PC-3 (cell line): ENCODE results near the gene KEAP1.

Experiments
- EZH2 ChIP-seq: fragments of 300-600 bp; sonication (generic); IDR thresholded peaks from one replicate; pipeline ENCODE4 v1.6.1; 2017; ENCODE audit warnings: antibody characterized with exemption, mild to moderate bottlenecking, low read length; ENCODE audit not compliant: unreplicated experiment
- EZH2phosphoT487 ChIP-seq: fragments of 300-600 bp; sonication (generic); IDR thresholded peaks from 2 replicates; pipeline ENCODE4 v1.6.1; 2018; ENCODE audit warnings: mild to moderate bottlenecking, antibody characterized with exemption, low read length, borderline replicate concordance
- TF ChIP-seq, protein P1 (sequence below): fragments of 300-600 bp; sonication (generic); conservative IDR thresholded peaks from 2 replicates; pipeline ENCODE4 v1.5.1; 2017; ENCODE audit warnings: antibody characterized with exemption, low read depth, mild to moderate bottlenecking, low read length

DNA sequence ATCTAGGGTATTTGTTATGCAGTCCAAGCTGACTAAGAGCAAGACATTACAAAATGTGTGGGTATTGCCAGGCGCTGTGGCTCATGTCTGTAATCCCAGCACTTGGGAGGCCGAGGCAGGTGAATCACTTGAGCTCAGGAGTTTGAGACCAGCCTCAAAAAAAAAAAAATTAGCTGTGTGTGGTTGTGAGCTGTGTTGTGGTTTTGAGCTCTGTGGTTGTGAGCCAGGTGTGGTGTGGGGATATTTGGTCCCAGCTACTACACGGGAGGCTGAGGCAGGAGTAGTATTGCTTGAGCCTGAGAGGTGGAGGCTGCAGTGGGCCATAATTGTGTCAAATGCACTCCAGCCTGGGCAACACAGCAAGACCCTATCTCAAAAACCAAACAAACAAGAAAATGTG lies 5.6 kb upstream of the KEAP1 start:
- TF ChIP-seq, protein P1, sequence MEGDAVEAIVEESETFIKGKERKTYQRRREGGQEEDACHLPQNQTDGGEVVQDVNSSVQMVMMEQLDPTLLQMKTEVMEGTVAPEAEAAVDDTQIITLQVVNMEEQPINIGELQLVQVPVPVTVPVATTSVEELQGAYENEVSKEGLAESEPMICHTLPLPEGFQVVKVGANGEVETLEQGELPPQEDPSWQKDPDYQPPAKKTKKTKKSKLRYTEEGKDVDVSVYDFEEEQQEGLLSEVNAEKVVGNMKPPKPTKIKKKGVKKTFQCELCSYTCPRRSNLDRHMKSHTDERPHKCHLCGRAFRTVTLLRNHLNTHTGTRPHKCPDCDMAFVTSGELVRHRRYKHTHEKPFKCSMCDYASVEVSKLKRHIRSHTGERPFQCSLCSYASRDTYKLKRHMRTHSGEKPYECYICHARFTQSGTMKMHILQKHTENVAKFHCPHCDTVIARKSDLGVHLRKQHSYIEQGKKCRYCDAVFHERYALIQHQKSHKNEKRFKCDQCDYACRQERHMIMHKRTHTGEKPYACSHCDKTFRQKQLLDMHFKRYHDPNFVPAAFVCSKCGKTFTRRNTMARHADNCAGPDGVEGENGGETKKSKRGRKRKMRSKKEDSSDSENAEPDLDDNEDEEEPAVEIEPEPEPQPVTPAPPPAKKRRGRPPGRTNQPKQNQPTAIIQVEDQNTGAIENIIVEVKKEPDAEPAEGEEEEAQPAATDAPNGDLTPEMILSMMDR = no peak
- no peak for TF ChIP-seq EZH2
- no peak for TF ChIP-seq EZH2phosphoT487
